ENCODE measurements around the gene NPAS2. TPM values are rescaled to one million over a fixed set of nuclear protein-coding genes. Genes with fewer than 3 reads are reported as not detected.

The NPAS2 gene
- total RNA-seq, 1 donor from 2014 or later: 11.4 TPM

- H3K36me3 ChIP-seq: peaks cover 51% of the 10 kb centered on the region
- no peaks in the 10 kb centered on the region for H3K27me3 ChIP-seq
- no peaks in the 10 kb centered on the region for H3K4me1 ChIP-seq
- TF ChIP-seq CTCF (IDR thresholded peaks at IDR 0.05): no peak
- no peak overlapping the region for H3K4me3 ChIP-seq
- no peak overlapping the region for H3K27ac ChIP-seq
- H3K9me3 ChIP-seq: no peaks in the 10 kb centered on the region
- no peak for ATAC-seq
- intact Hi-C loops (cut with DNase I): no loop called here
- DNase-seq: no peak
These were observed 202.3 kb downstream of the NPAS2 start for GRCh38 chr2:101022221-101022620.

- Histone ChIP-seq H3K27me3 (no peaks in the 10 kb centered on the region), H3K9me3 (no peaks in the 10 kb centered on the region), H3K27ac (no peak overlapping the region), H3K4me1 (no peaks in the 10 kb centered on the region), H3K4me3 (no peak overlapping the region), H3K36me3 (peaks cover 55% of the 10 kb centered on the region)
- ATAC-seq (no peak), DNase-seq (no peak)
- TF ChIP-seq CTCF (IDR thresholded peaks at IDR 0.05): no peak
- intact Hi-C loops (cut with DNase I): no loop called here
These were observed 203.6 kb downstream of the NPAS2 start for GRCh38 chr2:101023327-101024107.

GRCh38 chr2:101025561-101025960, 205.6 kb downstream of the NPAS2 start:
- ATAC-seq (no peak), DNase-seq (no peak)
- no peak overlapping the region for H3K4me3 ChIP-seq
- no peak for TF ChIP-seq CTCF (IDR thresholded peaks at IDR 0.05)
- H3K9me3 ChIP-seq: no peaks in the 10 kb centered on the region
- no peak overlapping the region for H3K27ac ChIP-seq
- peaks cover 40% of the 10 kb centered on the region for H3K36me3 ChIP-seq
- intact Hi-C loops (cut with DNase I): no loop called here
- no peaks in the 10 kb centered on the region for H3K4me1 ChIP-seq
- no peaks in the 10 kb centered on the region for H3K27me3 ChIP-seq

GRCh38 chr2:101026253-101026701, 206.3 kb downstream of the NPAS2 start:
- Histone ChIP-seq H3K27ac (no peak overlapping the region), H3K4me1 (no peaks in the 10 kb centered on the region), H3K9me3 (no peaks in the 10 kb centered on the region), H3K27me3 (no peaks in the 10 kb centered on the region), H3K4me3 (no peak overlapping the region), H3K36me3 (peaks cover 33% of the 10 kb centered on the region)
- no peak for DNase-seq
- no peak for TF ChIP-seq CTCF (IDR thresholded peaks at IDR 0.05)
- no peak for ATAC-seq
- intact Hi-C loops (cut with DNase I): no loop called here

GRCh38 chr2:101026923-101027469, 207.1 kb downstream of the NPAS2 start:
- no peaks in the 10 kb centered on the region for H3K4me1 ChIP-seq
- H3K4me3 ChIP-seq: no peak overlapping the region
- DNase-seq (no peak), ATAC-seq (no peak)
- H3K27me3 ChIP-seq: no peaks in the 10 kb centered on the region
- peaks cover 26% of the 10 kb centered on the region for H3K36me3 ChIP-seq
- no peaks in the 10 kb centered on the region for H3K9me3 ChIP-seq
- H3K27ac ChIP-seq: no peak overlapping the region
- intact Hi-C loops (cut with DNase I): no loop called here
- TF ChIP-seq CTCF (IDR thresholded peaks at IDR 0.05): no peak

Data from upper lobe of right lung (tissue), 1 donor.